22Rv1 (cell line): ENCODE results near the gene IZUMO4.

Experiments
- CTCF ChIP-seq: fragments of 450-650 bp; IDR thresholded peaks from 2 replicates; pipeline ENCODE4 v1.5.1; 2017; ENCODE audit warnings: mild to moderate bottlenecking
- ZFX ChIP-seq: fragments of 450-650 bp; IDR thresholded peaks from 2 replicates; pipeline ENCODE4 v1.6.1; 2017; ENCODE audit warnings: antibody characterized with exemption, borderline replicate concordance

- TF ChIP-seq CTCF (no peak), ZFX (no peak)
Observed at GRCh38 chr19:2129022-2129421, 32.3 kb downstream of the IZUMO4 start.
